ENCODE data around the gene SLC25A52.
"Not testable (repeated sequence)": the region's sequence is repeated elsewhere in the genome, so short reads cannot be mapped to it uniquely, and the experiment has no call there.

SLC25A52 gene

GRCh38 chr18:31740180-31740579, 20.5 kb downstream of the SLC25A52 start:
- DNase-seq (ENCODE audit: low read depth), result no peak

GRCh38 chr18:31739651-31740050, 21.0 kb downstream of the SLC25A52 start:
- DNase-seq (ENCODE audit: low read depth), result no peak

DNA sequence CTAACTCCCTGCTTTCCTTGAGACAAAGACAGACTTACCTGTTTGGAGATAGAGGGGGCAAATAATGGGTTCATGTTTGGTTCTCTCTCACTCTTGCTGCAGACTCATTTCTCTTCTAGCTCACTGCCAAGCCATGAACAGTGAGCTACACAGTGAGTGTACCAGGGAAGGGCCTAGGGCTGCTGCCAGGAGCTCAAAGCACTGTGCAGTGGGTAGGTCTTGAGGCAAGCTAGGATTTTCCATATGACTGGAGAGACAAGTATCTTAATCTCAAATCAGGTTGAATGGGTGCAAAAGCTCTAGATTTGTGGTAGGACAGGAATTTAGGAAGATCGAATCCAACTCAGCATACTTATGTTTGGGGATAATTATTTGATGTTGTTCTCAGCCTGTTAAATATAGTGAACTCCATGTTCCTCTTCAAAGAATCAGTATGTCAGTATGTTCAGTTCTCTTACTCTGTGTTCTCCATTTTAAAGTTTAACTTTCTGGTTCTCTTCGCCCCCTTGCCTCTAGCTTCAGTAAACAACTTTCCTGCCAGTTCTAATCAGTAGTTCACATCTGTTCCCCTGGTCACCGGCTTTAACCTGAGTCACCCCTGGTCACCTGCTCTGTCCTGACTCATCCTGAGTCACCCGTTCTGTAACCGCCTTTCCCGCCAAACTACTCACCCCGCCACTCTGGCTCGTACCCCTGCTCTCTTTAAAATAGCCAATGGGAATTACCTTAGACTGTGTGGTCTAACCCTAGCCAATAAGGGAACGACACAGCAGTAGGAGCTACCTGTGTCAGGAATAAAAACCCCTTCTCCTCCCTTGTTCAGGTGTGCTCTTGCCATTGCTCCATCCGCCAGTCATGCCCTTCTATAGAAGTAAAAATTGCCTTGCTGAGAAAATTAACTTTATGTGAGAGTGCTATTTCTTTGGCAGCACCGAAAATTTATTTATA, 21.9 kb downstream of the SLC25A52 start:
- peak; percentile 20 for DNase-seq (ENCODE audit: low read depth)

DNA sequence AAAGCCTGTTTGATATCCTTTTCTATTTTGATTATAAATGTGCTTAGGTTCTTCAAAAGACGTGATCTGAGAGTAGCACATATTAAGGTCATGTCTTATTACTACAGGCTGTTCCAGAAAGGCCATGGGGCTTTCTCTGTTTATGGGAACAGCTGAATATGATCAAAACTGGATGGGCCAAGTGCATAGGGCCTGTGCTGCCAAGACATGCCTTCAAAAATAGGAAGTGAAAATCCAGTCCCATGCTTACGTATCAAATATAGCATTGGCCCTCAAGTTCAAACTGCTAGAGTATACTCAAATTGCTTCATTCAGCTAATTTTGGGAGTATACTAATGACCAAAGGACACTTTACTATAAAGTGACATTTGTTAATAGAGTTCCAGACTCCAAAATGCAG, 24.1 kb downstream of the SLC25A52 start:
- DNase-seq (ENCODE audit: low read depth), result no peak

GRCh38 chr18:31731628-31732027, 29.1 kb downstream of the SLC25A52 start:
- no peak for DNase-seq (ENCODE audit: low read depth)

- not testable (repeated sequence) for DNase-seq (ENCODE audit: low read depth)
Observed at GRCh38 chr18:31729196-31729595, 31.5 kb downstream of the SLC25A52 start.

- DNase-seq (ENCODE audit: low read depth), result no peak
Observed at GRCh38 chr18:31723990-31724711, 36.5 kb downstream of the SLC25A52 start.

DNA sequence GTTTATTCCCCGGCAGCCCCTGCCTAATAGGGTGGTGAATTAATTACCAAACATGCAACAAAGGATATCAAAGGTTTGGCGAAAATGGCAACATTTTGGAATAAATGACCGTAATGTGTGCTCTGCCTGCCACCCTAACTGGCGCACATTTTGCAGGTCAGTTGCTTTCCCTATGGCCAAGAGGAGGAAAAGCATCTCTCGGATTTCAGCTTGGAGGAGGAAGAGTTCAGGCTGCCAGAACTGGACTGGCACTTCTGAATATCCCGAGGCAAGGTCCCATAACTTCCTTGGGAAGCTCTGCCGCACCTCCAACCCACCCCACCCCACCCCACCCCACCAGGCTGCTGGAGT, 37.1 kb downstream of the SLC25A52 start:
- no peak for DNase-seq (ENCODE audit: low read depth)

DNA sequence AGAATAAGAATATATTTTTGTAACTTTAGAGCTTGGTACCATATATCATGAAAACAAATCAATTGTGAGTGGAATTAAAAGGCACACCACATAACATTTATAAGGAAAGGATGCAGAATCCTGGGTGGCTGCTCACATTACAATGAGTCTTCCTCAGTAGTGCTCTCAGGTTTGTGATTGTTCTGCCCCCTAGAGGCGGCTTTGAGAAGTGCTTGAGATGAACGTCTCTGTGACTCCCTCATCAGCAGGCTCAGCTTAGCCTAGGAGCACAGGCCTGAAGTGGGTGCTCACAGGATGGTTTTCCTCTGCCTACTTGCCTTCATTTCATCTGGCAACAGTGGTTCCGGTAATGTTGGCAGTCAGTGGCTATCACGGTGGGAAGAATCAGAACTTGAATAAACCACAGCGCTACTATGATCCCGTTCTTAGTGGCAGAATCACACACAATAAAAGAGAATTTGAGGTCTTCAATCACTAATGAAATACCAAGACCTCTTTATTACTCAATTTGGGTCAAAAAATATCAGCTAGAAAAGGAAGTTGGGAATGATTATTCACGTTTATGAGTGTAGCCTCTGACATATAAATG, 38.2 kb downstream of the SLC25A52 start:
- peak; percentile 58 for DNase-seq (ENCODE audit: low read depth)

GRCh38 chr18:31721601-31722000, 39.1 kb downstream of the SLC25A52 start:
- DNase-seq (ENCODE audit: low read depth), result no peak

GRCh38 chr18:31720867-31721266, 39.8 kb downstream of the SLC25A52 start:
- DNase-seq (ENCODE audit: low read depth), result no peak

GRCh38 chr18:31719363-31720006, 41.2 kb downstream of the SLC25A52 start:
- DNase-seq (ENCODE audit: low read depth), result no peak

GRCh38 chr18:31718386-31718785, 42.3 kb downstream of the SLC25A52 start:
- DNase-seq (ENCODE audit: low read depth), result no peak

- no peak for DNase-seq (ENCODE audit: low read depth)
Observed at GRCh38 chr18:31716362-31716761, 44.3 kb downstream of the SLC25A52 start.

DNA sequence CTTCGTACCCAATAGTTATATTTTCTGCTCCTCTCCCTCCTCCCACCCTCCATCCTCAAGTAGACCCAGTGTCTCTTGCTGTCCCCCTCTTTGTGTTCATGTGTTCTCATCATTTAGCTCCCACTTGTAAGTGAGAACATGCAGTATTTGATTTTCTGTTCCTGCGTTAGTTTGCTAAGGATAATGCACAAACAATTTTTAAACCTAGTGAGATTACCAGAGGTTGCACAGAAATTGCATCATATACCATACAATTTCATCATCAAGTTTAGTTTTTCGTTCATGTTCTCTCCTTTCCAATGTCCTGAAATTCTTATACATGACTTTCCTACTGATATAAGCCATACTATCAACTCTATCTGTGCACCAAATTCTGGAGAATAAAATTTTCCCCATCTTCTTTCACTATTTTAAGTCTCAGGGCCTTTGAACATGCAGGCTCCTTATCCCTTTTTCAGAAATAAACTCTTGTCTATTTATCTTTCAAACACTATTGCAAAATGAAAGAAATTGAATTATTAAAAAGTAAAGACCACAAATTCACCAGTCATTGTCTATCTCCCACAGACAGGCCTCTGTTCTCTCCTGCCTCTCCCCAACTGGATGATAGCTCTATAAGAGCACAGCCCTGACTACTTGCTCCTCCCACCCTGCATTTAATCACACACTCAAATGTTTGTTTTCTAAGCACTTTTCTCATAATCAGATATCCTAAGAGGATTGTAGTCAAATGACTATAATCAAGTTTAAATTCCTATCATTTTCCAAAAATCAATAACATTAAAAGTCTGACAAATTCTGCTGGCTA, 49.1 kb downstream of the SLC25A52 start:
- no peak for DNase-seq (ENCODE audit: low read depth)

DNA sequence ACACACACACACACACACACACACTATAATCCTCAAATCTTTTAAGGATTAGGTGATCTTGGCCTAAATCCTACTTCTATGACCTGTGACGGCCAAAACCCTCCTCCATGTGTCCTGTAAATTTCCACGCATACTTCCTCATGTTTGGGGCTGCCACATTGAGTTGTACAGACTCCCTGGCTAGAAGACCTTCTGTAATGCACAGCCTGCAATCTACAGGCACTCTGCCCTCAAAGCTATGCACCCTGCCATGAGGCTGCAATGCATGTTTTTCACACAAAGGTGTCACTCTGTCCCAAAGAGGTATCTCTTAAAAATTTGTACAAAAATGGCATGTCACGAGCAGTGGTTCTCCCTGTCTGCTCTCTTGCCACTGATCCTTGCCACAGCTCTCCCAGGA, 49.9 kb downstream of the SLC25A52 start:
- DNase-seq (ENCODE audit: low read depth), result no peak

All from ELR (cell line).